Measurements from ENCODE around the gene FOXO3. TPM values are rescaled to one million over a fixed set of nuclear protein-coding genes. Genes with fewer than 3 reads are reported as not detected.

FOXO3 gene
- total and polyA plus RNA-seq, 2 of the 13 experiments (the other 11 are each of a cell fraction or from before 2014, with no cell fraction given): 16.0 to 22.5 TPM

DNA sequence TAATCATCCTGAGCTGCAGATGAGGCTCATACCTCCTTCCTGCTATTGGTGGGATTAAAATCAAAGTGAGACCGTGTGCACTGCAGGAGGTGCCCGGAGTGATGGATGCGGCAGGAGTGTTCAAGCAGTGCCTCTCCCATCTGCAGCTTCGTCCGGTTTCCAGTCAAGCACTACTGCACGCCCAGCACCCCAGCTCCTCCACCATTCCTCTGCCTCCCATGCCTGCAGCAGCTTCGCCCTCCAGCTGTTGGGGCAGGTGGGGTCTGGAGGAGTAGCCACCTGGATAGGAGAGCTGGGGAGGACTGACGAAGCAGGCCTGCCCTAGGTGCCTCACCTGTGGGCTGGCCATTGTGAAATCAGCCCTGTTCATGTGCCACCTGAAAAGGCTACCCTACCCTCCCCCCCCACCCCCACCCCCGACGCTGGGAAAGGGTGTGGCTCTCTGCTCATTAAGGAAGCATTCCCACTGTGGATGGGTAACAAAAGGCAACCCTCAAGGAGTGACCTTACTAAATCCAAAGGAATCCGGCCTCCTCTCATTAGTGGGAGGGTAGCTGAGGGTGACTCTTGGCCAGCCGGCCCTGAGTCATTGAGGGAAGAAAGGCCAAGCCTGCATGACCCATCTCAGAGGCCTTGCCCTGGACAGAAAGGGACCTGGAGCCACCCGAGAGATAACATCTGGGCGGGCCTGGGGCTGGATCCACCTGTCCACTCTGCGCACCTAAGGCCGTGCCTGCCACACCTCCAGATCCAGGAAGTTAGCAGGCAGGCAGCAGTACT, 171.6 kb downstream of the FOXO3 start:
- 36% methylated on average over 3 of the region's 16 CpGs for WGBS (ENCODE audit: low lambda C conversion rate)
- Histone ChIP-seq H3K27ac (ENCODE audit: extremely low read length, insufficient read depth, low read length) (no peak overlapping the region), H3K36me3 (replicated peaks in 1 of 2; ENCODE audit: control insufficient read depth in 1 of 2, insufficient read depth in 2 of 2, low read length in 2 of 2) (no peaks in the 10 kb centered on the region)

More for the DNA sequence above, 171.6 kb downstream of the FOXO3 start:
- H3K9ac ChIP-seq (ENCODE audit: insufficient read depth, low read depth, low read length): no peak overlapping the region
- POLR2A ChIA-PET: no interaction called here
- peak overlapping the region; percentile 57 for H3K4me2 ChIP-seq (ENCODE audit: low read depth, low read length)
- no TSS peak for BruUV-seq (replicated peaks)
- no peaks in the 10 kb centered on the region for H4K20me1 ChIP-seq (ENCODE audit: insufficient read depth, low read length)
- DNase-seq (ENCODE audit: low spot score): no peak
- peak; percentile 24; the same call in 2 of the 3 replicates for ATAC-seq
- no peaks in the 10 kb centered on the region for H3K79me2 ChIP-seq (ENCODE audit: insufficient read depth, low read length)
- no peaks in the 10 kb centered on the region for H3K9me3 ChIP-seq (ENCODE audit: low read length)
- H2AFZ ChIP-seq (ENCODE audit: low read length): no peak overlapping the region
- H3K27me3 ChIP-seq (ENCODE audit: control insufficient read depth in 1 of 2, insufficient read depth in 2 of 2, low read length in 2 of 2): no peaks in the 10 kb centered on the region; a peak in 1 of 5 replicates
- in situ Hi-C loops (cut with HindIII; ENCODE audit: extremely low pct_ligation_motif_present, low pct_unique_long_range_greater_than_20kb): no loop called here
- CTCF ChIA-PET (ENCODE audit: low intra/inter-chr PET ratio, low total read pairs): no interaction called here
- TF ChIP-seq, protein P1, sequence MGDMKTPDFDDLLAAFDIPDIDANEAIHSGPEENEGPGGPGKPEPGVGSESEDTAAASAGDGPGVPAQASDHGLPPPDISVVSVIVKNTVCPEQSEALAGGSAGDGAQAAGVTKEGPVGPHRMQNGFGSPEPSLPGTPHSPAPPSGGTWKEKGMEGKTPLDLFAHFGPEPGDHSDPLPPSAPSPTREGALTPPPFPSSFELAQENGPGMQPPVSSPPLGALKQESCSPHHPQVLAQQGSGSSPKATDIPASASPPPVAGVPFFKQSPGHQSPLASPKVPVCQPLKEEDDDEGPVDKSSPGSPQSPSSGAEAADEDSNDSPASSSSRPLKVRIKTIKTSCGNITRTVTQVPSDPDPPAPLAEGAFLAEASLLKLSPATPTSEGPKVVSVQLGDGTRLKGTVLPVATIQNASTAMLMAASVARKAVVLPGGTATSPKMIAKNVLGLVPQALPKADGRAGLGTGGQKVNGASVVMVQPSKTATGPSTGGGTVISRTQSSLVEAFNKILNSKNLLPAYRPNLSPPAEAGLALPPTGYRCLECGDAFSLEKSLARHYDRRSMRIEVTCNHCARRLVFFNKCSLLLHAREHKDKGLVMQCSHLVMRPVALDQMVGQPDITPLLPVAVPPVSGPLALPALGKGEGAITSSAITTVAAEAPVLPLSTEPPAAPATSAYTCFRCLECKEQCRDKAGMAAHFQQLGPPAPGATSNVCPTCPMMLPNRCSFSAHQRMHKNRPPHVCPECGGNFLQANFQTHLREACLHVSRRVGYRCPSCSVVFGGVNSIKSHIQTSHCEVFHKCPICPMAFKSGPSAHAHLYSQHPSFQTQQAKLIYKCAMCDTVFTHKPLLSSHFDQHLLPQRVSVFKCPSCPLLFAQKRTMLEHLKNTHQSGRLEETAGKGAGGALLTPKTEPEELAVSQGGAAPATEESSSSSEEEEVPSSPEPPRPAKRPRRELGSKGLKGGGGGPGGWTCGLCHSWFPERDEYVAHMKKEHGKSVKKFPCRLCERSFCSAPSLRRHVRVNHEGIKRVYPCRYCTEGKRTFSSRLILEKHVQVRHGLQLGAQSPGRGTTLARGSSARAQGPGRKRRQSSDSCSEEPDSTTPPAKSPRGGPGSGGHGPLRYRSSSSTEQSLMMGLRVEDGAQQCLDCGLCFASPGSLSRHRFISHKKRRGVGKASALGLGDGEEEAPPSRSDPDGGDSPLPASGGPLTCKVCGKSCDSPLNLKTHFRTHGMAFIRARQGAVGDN (CRISPR knock-in tag; IDR thresholded peaks at IDR 0.05): 0 out of 2 replicates have a peak, but pooled peaks have one; percentile 26
- TF ChIP-seq BCL6 (CRISPR knock-in tag; IDR thresholded peaks at IDR 0.05): no peak
- no peak for TF ChIP-seq PAF1 (CRISPR knock-in tag; IDR thresholded peaks at IDR 0.05)
- TF ChIP-seq ZNF260 (CRISPR knock-in tag; IDR thresholded peaks at IDR 0.05; ENCODE audit: borderline replicate concordance, low read depth): no peak
- TF ChIP-seq ZFP36L2 (CRISPR knock-in tag; IDR thresholded peaks at IDR 0.05): no peak
- TF ChIP-seq, protein P2, sequence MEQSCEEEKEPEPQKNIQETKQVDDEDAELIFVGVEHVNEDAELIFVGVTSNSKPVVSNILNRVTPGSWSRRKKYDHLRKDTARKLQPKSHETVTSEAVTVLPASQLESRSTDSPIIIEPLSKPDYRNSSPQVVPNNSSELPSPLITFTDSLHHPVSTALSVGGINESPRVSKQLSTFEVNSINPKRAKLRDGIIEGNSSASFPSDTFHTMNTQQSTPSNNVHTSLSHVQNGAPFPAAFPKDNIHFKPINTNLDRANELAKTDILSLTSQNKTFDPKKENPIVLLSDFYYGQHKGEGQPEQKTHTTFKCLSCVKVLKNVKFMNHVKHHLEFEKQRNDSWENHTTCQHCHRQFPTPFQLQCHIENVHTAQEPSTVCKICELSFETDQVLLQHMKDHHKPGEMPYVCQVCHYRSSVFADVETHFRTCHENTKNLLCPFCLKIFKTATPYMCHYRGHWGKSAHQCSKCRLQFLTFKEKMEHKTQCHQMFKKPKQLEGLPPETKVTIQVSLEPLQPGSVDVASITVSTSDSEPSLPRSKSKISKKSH (CRISPR knock-in tag; IDR thresholded peaks at IDR 0.05; ENCODE audit: borderline replicate concordance): no peak
- no peak for TF ChIP-seq MAF1 (CRISPR knock-in tag; IDR thresholded peaks at IDR 0.05; ENCODE audit: borderline replicate concordance)
- intact Hi-C loops (cut with micrococcal nuclease; ENCODE audit: unreplicated experiment): no loop called here
- no peak for FAIRE-seq
- H3K4me3 ChIP-seq (replicated peaks in 1 of 3; ENCODE audit: insufficient read depth in 1 of 3, low read depth in 2 of 3, low read length in 3 of 3): peak overlapping the region in 1 of 3 experiments; percentile 44; a peak in 1 of 6 replicates
- peaks cover 98% of the 10 kb centered on the region for H3K4me1 ChIP-seq (ENCODE audit: insufficient read depth, low read length)
